ENCODE results near the gene TEDC1.

Gene TEDC1

GRCh38 chr14:105470350-105471296 lies 20.4 kb upstream of the TEDC1 start (continued):
- TF ChIP-seq ZNF138 (tag by site-specific recombination; IDR thresholded peaks at IDR 0.05; ENCODE audit: borderline replicate concordance): no peak
- TF ChIP-seq ZNF121 (tag by site-specific recombination; IDR thresholded peaks at IDR 0.05): no peak
- TF ChIP-seq ZNF341 (tag by site-specific recombination; IDR thresholded peaks at IDR 0.05; ENCODE audit: low read depth): 0 out of 2 replicates have a peak, but pooled peaks have one; percentile 18
- TF ChIP-seq ZBTB17 (tag by site-specific recombination; IDR thresholded peaks at IDR 0.05): peak; percentile 46; the same call in 1 of the 2 replicates
- no peak for TF ChIP-seq TSHZ1 (tag by site-specific recombination; IDR thresholded peaks at IDR 0.05; ENCODE audit: borderline replicate concordance)
- TF ChIP-seq, protein P1, sequence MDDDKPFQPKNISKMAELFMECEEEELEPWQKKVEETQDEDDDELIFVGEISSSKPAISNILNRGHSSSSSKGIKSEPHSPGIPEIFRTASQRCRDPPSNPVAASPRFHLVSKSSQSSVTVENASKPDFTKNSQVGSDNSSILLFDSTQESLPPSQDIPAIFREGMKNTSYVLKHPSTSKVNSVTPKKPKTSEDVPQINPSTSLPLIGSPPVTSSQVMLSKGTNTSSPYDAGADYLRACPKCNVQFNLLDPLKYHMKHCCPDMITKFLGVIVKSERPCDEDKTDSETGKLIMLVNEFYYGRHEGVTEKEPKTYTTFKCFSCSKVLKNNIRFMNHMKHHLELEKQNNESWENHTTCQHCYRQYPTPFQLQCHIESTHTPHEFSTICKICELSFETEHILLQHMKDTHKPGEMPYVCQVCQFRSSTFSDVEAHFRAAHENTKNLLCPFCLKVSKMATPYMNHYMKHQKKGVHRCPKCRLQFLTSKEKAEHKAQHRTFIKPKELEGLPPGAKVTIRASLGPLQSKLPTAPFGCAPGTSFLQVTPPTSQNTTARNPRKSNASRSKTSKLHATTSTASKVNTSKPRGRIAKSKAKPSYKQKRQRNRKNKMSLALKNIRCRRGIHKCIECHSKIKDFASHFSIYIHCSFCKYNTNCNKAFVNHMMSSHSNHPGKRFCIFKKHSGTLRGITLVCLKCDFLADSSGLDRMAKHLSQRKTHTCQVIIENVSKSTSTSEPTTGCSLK (tag by site-specific recombination; IDR thresholded peaks at IDR 0.05): no peak
- TF ChIP-seq ZBTB20 (tag by site-specific recombination; IDR thresholded peaks at IDR 0.05): peak; percentile 21; the same call in 1 of the 2 replicates
- TF ChIP-seq, protein P2, sequence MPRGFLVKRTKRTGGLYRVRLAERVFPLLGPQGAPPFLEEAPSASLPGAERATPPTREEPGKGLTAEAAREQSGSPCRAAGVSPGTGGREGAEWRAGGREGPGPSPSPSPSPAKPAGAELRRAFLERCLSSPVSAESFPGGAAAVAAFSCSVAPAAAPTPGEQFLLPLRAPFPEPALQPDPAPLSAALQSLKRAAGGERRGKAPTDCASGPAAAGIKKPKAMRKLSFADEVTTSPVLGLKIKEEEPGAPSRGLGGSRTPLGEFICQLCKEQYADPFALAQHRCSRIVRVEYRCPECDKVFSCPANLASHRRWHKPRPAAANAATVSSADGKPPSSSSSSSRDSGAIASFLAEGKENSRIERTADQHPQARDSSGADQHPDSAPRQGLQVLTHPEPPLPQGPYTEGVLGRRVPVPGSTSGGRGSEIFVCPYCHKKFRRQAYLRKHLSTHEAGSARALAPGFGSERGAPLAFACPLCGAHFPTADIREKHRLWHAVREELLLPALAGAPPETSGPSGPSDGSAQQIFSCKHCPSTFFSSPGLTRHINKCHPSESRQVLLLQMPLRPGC (tag by site-specific recombination; IDR thresholded peaks at IDR 0.05): no peak
- no peak for TF ChIP-seq ZNF214 (tag by site-specific recombination; IDR thresholded peaks at IDR 0.05; ENCODE audit: borderline replicate concordance)
- no peak for TF ChIP-seq ZNF514 (tag by site-specific recombination; IDR thresholded peaks at IDR 0.05)
- 0 out of 2 replicates have a peak, but pooled peaks have one; percentile 26 for TF ChIP-seq ZNF324 (tag by site-specific recombination; IDR thresholded peaks at IDR 0.05)
- no peak for TF ChIP-seq ZNF560 (tag by site-specific recombination; IDR thresholded peaks at IDR 0.05; ENCODE audit: borderline replicate concordance)
- no peak for TF ChIP-seq ZFP69B (tag by site-specific recombination; IDR thresholded peaks at IDR 0.05)
- TF ChIP-seq ZNF654 (tag by site-specific recombination; IDR thresholded peaks at IDR 0.05; ENCODE audit: low read depth): no peak
- TF ChIP-seq ZIC2 (tag by site-specific recombination; IDR thresholded peaks at IDR 0.05): peak; percentile 99
- TF ChIP-seq, protein P3, sequence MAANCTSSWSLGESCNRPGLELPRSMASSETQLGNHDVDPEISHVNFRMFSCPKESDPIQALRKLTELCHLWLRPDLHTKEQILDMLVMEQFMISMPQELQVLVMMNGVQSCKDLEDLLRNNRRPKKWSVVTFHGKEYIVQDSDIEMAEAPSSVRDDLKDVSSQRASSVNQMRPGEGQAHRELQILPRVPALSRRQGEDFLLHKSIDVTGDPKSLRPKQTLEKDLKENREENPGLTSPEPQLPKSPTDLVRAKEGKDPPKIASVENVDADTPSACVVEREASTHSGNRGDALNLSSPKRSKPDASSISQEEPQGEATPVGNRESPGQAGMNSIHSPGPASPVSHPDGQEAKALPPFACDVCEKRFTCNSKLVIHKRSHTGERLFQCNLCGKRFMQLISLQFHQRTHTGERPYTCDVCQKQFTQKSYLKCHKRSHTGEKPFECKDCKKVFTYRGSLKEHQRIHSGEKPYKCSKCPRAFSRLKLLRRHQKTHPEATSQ (tag by site-specific recombination; IDR thresholded peaks at IDR 0.05): no peak
- no peak for TF ChIP-seq ZNF354C (tag by site-specific recombination; IDR thresholded peaks at IDR 0.05; ENCODE audit: borderline replicate concordance, low read depth)
- TF ChIP-seq KLF9 (tag by site-specific recombination; IDR thresholded peaks at IDR 0.05; ENCODE audit: low read depth): 0 out of 2 replicates have a peak, but pooled peaks have one; percentile 11
- peak; percentile 44; the same call in 1 of the 2 replicates for TF ChIP-seq ZFHX2 (tag by site-specific recombination; conservative IDR thresholded peaks at IDR 0.05)
- TF ChIP-seq ZNF664 (tag by site-specific recombination; IDR thresholded peaks at IDR 0.05): no peak
- no peak for TF ChIP-seq ZNF521 (tag by site-specific recombination; IDR thresholded peaks at IDR 0.05)
- TF ChIP-seq, protein P4, sequence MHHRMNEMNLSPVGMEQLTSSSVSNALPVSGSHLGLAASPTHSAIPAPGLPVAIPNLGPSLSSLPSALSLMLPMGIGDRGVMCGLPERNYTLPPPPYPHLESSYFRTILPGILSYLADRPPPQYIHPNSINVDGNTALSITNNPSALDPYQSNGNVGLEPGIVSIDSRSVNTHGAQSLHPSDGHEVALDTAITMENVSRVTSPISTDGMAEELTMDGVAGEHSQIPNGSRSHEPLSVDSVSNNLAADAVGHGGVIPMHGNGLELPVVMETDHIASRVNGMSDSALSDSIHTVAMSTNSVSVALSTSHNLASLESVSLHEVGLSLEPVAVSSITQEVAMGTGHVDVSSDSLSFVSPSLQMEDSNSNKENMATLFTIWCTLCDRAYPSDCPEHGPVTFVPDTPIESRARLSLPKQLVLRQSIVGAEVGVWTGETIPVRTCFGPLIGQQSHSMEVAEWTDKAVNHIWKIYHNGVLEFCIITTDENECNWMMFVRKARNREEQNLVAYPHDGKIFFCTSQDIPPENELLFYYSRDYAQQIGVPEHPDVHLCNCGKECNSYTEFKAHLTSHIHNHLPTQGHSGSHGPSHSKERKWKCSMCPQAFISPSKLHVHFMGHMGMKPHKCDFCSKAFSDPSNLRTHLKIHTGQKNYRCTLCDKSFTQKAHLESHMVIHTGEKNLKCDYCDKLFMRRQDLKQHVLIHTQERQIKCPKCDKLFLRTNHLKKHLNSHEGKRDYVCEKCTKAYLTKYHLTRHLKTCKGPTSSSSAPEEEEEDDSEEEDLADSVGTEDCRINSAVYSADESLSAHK (tag by site-specific recombination; IDR thresholded peaks at IDR 0.05): peak; percentile 57
- TF ChIP-seq GLIS1 (tag by site-specific recombination; IDR thresholded peaks at IDR 0.05): peak; percentile 100
- TF ChIP-seq SP7 (tag by site-specific recombination; IDR thresholded peaks at IDR 0.05): no peak
